Vagina (tissue), 2 donors: ENCODE results near the gene BST1. TPM values are rescaled to one million over a fixed set of nuclear protein-coding genes. Genes with fewer than 3 reads are reported as not detected.

Source experiments
- DNase-seq, 2 donors: peaks; one replicate each; pipeline ENCODE4 v3.0.0-alpha.2; 2017; ENCODE audit errors: extremely low spot score in 2 of 2
- H3K27ac ChIP-seq: fragments of 200-600 bp; sonication (generic); one replicate; pipeline ENCODE4 v1.5.1; 2019
- H3K27me3 ChIP-seq: fragments of 200-600 bp; sonication (generic); one replicate; pipeline ENCODE4 v1.5.1; 2019
- H3K36me3 ChIP-seq, 2 donors: fragments of 200-600 bp; sonication (generic); one replicate each; pipeline ENCODE4 v1.5.1; 2017 to 2019
- H3K4me1 ChIP-seq: fragments of 200-600 bp; sonication (generic); one replicate; pipeline ENCODE4 v1.5.1; 2019
- H3K4me3 ChIP-seq, 2 donors: fragments of 200-600 bp; sonication (generic); 1 replicate in 1 of 2; 2 replicates in 1 of 2; pipeline ENCODE4 v1.5.1; 2016 to 2019
- H3K9me3 ChIP-seq: fragments of 200-600 bp; sonication (generic); one replicate; pipeline ENCODE4 v1.5.1; 2019
- POLR2A ChIP-seq, 2 donors: fragments of 450-650 bp; IDR thresholded peaks; one replicate each; pipeline ENCODE4 v1.6.1; 2017; ENCODE audit warnings: antibody characterized with exemption in 2 of 2, mild to moderate bottlenecking in 2 of 2, moderate library complexity in 2 of 2
- POLR2AphosphoS5 ChIP-seq, 2 donors: sonication (generic); formaldehyde crosslinking; IDR thresholded peaks; one replicate each; pipeline ENCODE4 v1.9.0; 2017; ENCODE audit warnings: antibody characterized with exemption in 2 of 2, mild to moderate bottlenecking in 2 of 2, low read depth in 1 of 2; ENCODE audit not compliant: insufficient read depth in 1 of 2
- intact Hi-C: fragments of 100-400 bp; cut with DNase I; formaldehyde crosslinking; loops from one replicate; pipeline ENCODE4 v1.15.1; 2023
- total RNA-seq: library from RNA; depleted of rRNA; stranded (reverse); fragments of >200 nt; gene quantifications from one replicate; pipeline ENCODE4 v1.2.3, GENCODE V29; 2016
- TF ChIP-seq, protein P1 (sequence below), 3 experiments: fragments of 450-650 bp in 2 of 3; fragments of 200-600 bp in 1 of 3; sonication (generic) in 1 of 3; IDR thresholded peaks; one replicate each; pipeline ENCODE4 v1.5.1; 2017 to 2019; ENCODE audit warnings: antibody characterized with exemption in 3 of 3, mild to moderate bottlenecking in 2 of 3, moderate library complexity in 2 of 3

BST1 gene
- total RNA-seq, 1 donor from 2014 or later: 5.2 TPM

- Histone ChIP-seq H3K9me3 (no peaks in the 10 kb centered on the region), H3K4me1 (no peaks in the 10 kb centered on the region), H3K27me3 (no peaks in the 10 kb centered on the region), H3K36me3 (no peaks in the 10 kb centered on the region), H3K4me3 (no peak overlapping the region), H3K27ac (no peak overlapping the region)
- TF ChIP-seq POLR2AphosphoS5 (IDR thresholded peaks at IDR 0.05; ENCODE audit: insufficient read depth in 1 of 2, low read depth in 1 of 2): no peak
- TF ChIP-seq, protein P1, sequence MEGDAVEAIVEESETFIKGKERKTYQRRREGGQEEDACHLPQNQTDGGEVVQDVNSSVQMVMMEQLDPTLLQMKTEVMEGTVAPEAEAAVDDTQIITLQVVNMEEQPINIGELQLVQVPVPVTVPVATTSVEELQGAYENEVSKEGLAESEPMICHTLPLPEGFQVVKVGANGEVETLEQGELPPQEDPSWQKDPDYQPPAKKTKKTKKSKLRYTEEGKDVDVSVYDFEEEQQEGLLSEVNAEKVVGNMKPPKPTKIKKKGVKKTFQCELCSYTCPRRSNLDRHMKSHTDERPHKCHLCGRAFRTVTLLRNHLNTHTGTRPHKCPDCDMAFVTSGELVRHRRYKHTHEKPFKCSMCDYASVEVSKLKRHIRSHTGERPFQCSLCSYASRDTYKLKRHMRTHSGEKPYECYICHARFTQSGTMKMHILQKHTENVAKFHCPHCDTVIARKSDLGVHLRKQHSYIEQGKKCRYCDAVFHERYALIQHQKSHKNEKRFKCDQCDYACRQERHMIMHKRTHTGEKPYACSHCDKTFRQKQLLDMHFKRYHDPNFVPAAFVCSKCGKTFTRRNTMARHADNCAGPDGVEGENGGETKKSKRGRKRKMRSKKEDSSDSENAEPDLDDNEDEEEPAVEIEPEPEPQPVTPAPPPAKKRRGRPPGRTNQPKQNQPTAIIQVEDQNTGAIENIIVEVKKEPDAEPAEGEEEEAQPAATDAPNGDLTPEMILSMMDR (IDR thresholded peaks at IDR 0.05): no peak
- no peak for TF ChIP-seq POLR2A (IDR thresholded peaks at IDR 0.05)
- intact Hi-C loops: no loop called here
- no peak for DNase-seq
These were observed 36.0 kb downstream of the BST1 start for GRCh38 chr4:15738877-15739276.

DNA sequence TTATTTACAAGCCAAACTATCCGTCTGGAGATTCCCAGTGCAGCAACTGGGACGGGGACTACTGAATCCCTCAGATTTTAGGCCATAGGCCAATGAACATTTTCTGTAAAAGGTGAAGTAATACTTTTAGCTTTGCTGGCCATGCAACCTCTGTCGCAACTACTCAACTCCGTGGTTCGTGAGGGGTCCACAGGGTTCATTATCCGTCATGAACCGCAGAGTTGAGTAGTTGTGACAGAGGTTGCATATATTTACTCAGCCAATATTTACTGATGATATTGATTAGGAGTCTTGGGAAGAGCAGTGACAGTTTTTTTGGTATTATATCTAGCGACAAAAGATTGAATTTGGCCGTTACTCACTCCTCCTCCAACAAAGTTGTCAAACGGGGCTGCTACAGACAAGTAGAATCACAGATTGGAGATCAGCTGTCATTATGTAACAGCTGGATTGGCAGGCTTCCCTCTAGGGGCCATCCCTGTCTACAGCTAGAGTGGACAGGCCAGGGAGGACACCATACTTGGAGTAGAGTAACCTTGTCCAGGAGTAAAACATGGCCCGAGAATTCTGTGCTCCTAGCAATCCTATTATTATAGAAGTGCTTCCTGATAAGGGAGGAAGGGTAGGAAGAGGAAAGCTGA is 38.0 kb downstream of the BST1 start:
- intact Hi-C loops: no loop called here
- Histone ChIP-seq H3K36me3 (no peaks in the 10 kb centered on the region), H3K9me3 (no peaks in the 10 kb centered on the region), H3K27me3 (no peaks in the 10 kb centered on the region), H3K27ac (no peak overlapping the region), H3K4me1 (no peaks in the 10 kb centered on the region), H3K4me3 (no peak overlapping the region)
- TF ChIP-seq POLR2AphosphoS5 (IDR thresholded peaks at IDR 0.05; ENCODE audit: insufficient read depth in 1 of 2, low read depth in 1 of 2) (no peak), POLR2A (IDR thresholded peaks at IDR 0.05) (no peak)
- TF ChIP-seq, protein P1 (IDR thresholded peaks at IDR 0.05): no peak
- DNase-seq: no peak

DNA sequence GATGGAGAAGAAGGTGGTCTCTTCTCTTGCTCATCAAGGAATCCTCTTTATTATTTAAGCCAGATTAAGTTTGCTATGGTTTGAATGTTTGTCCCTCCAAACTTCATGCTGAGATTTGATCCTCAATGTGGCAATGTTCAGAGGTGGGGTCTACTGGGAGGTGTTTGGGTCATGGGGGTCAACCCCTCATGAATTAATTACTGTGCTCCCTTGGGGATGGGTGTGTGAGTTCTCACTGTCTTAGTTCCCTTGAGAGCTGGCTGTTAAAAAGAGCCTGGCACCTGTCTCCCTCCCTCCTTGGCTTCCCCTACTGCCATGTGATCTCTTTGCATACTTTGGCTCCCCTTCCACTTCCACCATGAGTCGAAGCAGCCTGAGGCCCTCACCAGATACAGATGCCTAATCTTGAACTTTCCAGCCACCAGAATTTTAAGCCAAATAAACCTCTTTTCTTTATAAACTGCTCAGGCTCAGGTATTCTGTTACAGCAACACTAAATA is 39.3 kb downstream of the BST1 start:
- H3K9me3 ChIP-seq: no peaks in the 10 kb centered on the region
- intact Hi-C loops: no loop called here
- H3K4me3 ChIP-seq: no peak overlapping the region
- no peak for DNase-seq
- no peaks in the 10 kb centered on the region for H3K4me1 ChIP-seq
- TF ChIP-seq POLR2AphosphoS5 (IDR thresholded peaks at IDR 0.05; ENCODE audit: insufficient read depth in 1 of 2, low read depth in 1 of 2) (no peak), POLR2A (IDR thresholded peaks at IDR 0.05) (no peak)
- TF ChIP-seq, protein P1 (IDR thresholded peaks at IDR 0.05): no peak
- no peaks in the 10 kb centered on the region for H3K27me3 ChIP-seq
- H3K27ac ChIP-seq: no peak overlapping the region
- no peaks in the 10 kb centered on the region for H3K36me3 ChIP-seq

DNA sequence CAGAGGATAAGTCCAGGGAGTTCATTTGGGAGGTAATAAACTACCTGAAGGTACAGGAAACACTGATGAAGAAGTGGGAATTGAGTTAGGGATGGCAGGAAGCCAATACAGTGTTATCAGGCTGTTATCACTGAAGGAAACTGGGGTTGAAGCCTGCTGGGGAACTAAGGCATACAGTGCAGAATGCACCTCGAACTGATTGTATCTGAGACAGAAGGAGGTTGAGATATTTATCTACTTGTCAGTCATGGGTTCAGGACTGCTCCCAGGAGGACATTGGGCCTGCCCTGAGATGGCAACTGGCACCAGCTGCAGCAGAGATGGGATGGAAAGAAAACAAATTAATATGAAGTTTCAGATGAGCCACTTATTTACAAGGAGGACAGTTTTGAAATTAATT is 39.8 kb downstream of the BST1 start:
- no peaks in the 10 kb centered on the region for H3K36me3 ChIP-seq
- no peaks in the 10 kb centered on the region for H3K9me3 ChIP-seq
- TF ChIP-seq POLR2AphosphoS5 (IDR thresholded peaks at IDR 0.05; ENCODE audit: insufficient read depth in 1 of 2, low read depth in 1 of 2) (no peak), POLR2A (IDR thresholded peaks at IDR 0.05) (no peak)
- TF ChIP-seq, protein P1 (IDR thresholded peaks at IDR 0.05): no peak
- H3K4me3 ChIP-seq: no peak overlapping the region
- H3K27ac ChIP-seq: no peak overlapping the region
- H3K4me1 ChIP-seq: no peaks in the 10 kb centered on the region
- H3K27me3 ChIP-seq: no peaks in the 10 kb centered on the region
- no peak for DNase-seq
- intact Hi-C loops: no loop called here

DNA sequence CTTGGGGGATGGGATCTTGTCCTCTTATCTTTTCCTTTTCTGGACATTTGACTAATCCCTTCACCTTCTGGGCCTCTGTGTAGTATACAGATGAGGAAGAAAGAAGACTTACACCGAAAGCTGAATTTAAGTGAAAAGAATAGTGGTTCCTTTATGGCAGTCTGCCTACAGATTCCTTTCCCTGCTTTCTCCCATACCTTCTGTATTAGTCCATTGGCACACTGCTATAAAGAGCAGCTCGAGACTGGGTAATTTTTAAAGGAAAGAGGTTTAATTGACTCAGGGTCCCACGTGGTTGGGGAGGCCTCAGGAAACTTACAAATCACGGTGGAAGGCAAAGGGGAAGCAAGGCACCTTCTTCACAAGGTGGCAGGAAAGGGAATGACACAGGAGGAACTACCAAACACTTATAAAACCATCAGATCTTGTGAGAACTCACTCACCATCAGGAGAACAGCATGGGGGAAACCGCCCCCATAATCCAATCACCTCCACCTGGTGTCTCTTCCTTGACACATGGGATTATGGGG is 41.2 kb downstream of the BST1 start:
- no peaks in the 10 kb centered on the region for H3K27me3 ChIP-seq
- DNase-seq: no peak
- TF ChIP-seq POLR2A (IDR thresholded peaks at IDR 0.05) (no peak), POLR2AphosphoS5 (IDR thresholded peaks at IDR 0.05; ENCODE audit: insufficient read depth in 1 of 2, low read depth in 1 of 2) (no peak)
- TF ChIP-seq, protein P1 (IDR thresholded peaks at IDR 0.05): no peak
- no peaks in the 10 kb centered on the region for H3K9me3 ChIP-seq
- H3K36me3 ChIP-seq: no peaks in the 10 kb centered on the region
- no peaks in the 10 kb centered on the region for H3K4me1 ChIP-seq
- no peak overlapping the region for H3K4me3 ChIP-seq
- intact Hi-C loops: no loop called here
- H3K27ac ChIP-seq: no peak overlapping the region
